HEK293 (cell line): Measurements from ENCODE around the gene SHISA9.

Experiments
- CTCF ChIA-PET: fragments of 350-600 bp; formaldehyde crosslinking; extraction: SDS; loops from one replicate; lab custom pipeline; 2021; ENCODE audit warnings: antibody characterized with exemption; lab: Yijun Ruan, JAX
- POLR2A ChIA-PET: fragments of 300-600 bp; formaldehyde crosslinking; extraction: SDS; loops from one replicate; lab custom pipeline; 2020; ENCODE audit warnings: antibody characterized with exemption, inconsistent platforms; lab: Yijun Ruan, JAX
- H3K27ac ChIP-seq: fragments of 200-500 bp; sonication (Bioruptor generic); 2 replicates; pipeline ENCODE4 v1.5.1; 2014; ENCODE audit warnings: low read depth, low read length, control low read depth, inconsistent platforms; ENCODE audit errors: extremely low read depth
- H3K36me3 ChIP-seq, 2 experiments: fragments of 200-500 bp in 1 of 2; sonication (Bioruptor generic) in 1 of 2; 1 replicate in 1 of 2; 2 replicates in 1 of 2; pipeline ENCODE4 v1.5.1; 2014 to 2017; ENCODE audit warnings: inconsistent platforms in 2 of 2, low read length in 2 of 2; ENCODE audit not compliant: control insufficient read depth in 2 of 2, insufficient read depth in 1 of 2
- H3K4me1 ChIP-seq: fragments of 200-500 bp; sonication (Bioruptor generic); 2 replicates; pipeline ENCODE4 v1.5.1; 2014; ENCODE audit warnings: mild to moderate bottlenecking, low read length, inconsistent platforms; ENCODE audit not compliant: control insufficient read depth, insufficient read depth
- H3K4me3 ChIP-seq: 2 replicates; pipeline ENCODE4 v1.5.1; 2011; ENCODE audit warnings: low read depth, mild to moderate bottlenecking, control low read depth, low read length, moderate library complexity
- H3K9me3 ChIP-seq: fragments of 200-500 bp; sonication (Bioruptor generic); 2 replicates; pipeline ENCODE4 v1.5.1; 2014; ENCODE audit warnings: low read depth, low read length, inconsistent platforms; ENCODE audit not compliant: control insufficient read depth, insufficient read depth
- GLI2 ChIP-seq: fragments of 450-650 bp; formaldehyde crosslinking; IDR thresholded peaks from 2 replicates; pipeline ENCODE4; 2017; ENCODE audit warnings: missing biosample characterization, missing genetic modification characterization, low read depth, borderline replicate concordance
- PRDM10 ChIP-seq: fragments of 450-650 bp; formaldehyde crosslinking; IDR thresholded peaks from 2 replicates; pipeline ENCODE4 v1.5.1; 2016; ENCODE audit warnings: missing biosample characterization, missing genetic modification characterization
- ZBTB26 ChIP-seq: fragments of 450-650 bp; formaldehyde crosslinking; optimal IDR thresholded peaks from 2 replicates; pipeline ENCODE3; 2016; ENCODE audit warnings: missing biosample characterization, mild to moderate bottlenecking, missing genetic modification characterization
- ZBTB48 ChIP-seq: fragments of 450-650 bp; formaldehyde crosslinking; IDR thresholded peaks from 2 replicates; pipeline ENCODE4 v1.5.1; 2016; ENCODE audit warnings: missing biosample characterization, missing genetic modification characterization
- ZIC2 ChIP-seq: fragments of 450-650 bp; formaldehyde crosslinking; IDR thresholded peaks from 2 replicates; pipeline ENCODE4 v1.5.1; 2016; ENCODE audit warnings: missing biosample characterization, missing genetic modification characterization
- ZNF239 ChIP-seq: fragments of 450-650 bp; formaldehyde crosslinking; IDR thresholded peaks from 2 replicates; pipeline ENCODE4 v1.5.1; 2016; ENCODE audit warnings: missing biosample characterization, missing genetic modification characterization
- ZNF398 ChIP-seq: fragments of 450-650 bp; formaldehyde crosslinking; IDR thresholded peaks from 2 replicates; pipeline ENCODE4 v1.5.1; 2017; ENCODE audit warnings: missing biosample characterization, missing genetic modification characterization
- ZNF624 ChIP-seq: fragments of 450-650 bp; formaldehyde crosslinking; IDR thresholded peaks from 2 replicates; pipeline ENCODE4 v1.5.1; 2017; ENCODE audit warnings: missing biosample characterization, missing genetic modification characterization

SHISA9 gene

DNA sequence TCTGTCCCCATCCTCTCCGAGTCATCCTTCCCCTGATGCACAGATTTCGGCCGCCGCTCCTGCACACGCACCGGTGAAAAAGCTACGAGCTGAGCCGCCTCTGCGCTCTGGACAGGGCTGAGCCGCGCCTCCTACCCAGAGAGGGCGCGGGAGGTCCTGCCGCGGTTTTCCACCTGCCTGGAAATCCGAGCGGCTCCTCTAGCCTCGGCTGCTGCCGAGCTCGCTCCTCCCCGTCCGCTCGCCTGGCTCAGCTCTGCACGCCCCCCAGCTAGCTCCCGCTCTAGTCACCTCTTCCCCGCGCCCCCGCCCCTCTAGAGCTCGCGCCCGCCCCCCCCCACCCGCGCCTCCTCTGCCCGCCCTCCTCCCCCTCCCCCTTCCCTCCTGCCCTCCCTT lies 198 bp upstream of the SHISA9 start:
- ChIA-PET POLR2A (no interaction called here), CTCF (no interaction called here)
- H3K27ac ChIP-seq, result no peak overlapping the region
- no peaks in the 10 kb centered on the region for H3K36me3 ChIP-seq
- H3K4me3 ChIP-seq, result peak overlapping the region; percentile 24; the same call in 1 of the 2 replicates
- TF ChIP-seq ZBTB48 (tag by site-specific recombination) (no peak), ZBTB26 (tag by site-specific recombination) (peak; percentile 24)
- no peaks in the 10 kb centered on the region for H3K9me3 ChIP-seq
- no peaks in the 10 kb centered on the region for H3K4me1 ChIP-seq

DNA sequence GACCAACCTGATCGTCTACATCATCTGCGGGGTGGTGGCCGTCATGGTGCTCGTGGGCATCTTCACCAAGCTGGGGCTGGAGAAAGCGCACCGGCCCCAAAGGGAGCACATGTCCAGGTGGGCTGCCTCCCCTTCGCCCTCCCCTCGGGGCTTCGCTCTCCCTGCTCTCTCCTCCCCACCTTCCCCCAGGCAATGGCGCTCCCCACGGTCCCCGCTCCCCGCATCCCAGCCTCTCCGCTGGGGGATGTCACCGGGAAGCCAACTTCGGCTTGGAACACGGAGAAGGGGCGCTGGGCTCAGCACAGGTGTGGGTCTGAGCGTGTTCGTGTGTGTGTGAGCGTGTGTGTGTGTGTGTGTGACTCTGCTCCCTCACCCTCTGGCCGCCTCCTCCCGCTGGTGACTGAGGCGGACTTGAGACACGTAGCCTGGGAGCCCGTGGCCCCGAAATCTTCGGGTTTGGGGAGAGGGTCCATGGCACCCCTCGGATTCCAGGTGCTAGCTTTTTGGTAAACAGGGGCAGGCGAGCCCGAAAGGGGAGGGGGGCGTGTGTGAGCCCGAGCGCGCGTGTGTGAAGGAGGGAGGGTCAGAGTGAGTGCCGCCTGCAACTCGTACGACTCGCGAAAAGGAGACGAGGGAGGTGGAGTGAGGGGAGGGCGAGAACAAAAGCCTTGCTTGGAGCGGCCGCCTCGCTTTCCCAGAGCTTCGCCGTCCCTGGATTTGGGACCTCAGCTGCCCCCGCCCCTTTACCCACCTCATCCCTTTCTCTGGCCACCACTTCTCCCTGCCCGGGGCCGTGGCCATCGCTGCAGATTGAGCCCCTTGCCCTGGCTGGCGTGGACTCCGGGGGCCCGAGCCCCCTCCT lies 1.3 kb downstream of the SHISA9 start:
- Histone ChIP-seq H3K9me3 (no peaks in the 10 kb centered on the region), H3K27ac (no peak overlapping the region), H3K4me1 (no peaks in the 10 kb centered on the region), H3K36me3 (no peaks in the 10 kb centered on the region), H3K4me3 (peak overlapping the region; percentile 26)
- ChIA-PET CTCF (interaction anchor here (0.6 kb wide), 1 partner anchor 318 kb away, joined by 4 read pairs; no protein-coding TSS in a partner anchor), POLR2A (no interaction called here)
- TF ChIP-seq ZIC2 (tag by site-specific recombination), result 0 out of 2 replicates have a peak, but pooled peaks have one; percentile 14
- TF ChIP-seq GLI2 (tag by site-specific recombination), result no peak
- TF ChIP-seq ZNF398 (tag by site-specific recombination), result peak; percentile 48; the same call in 1 of the 2 replicates

DNA sequence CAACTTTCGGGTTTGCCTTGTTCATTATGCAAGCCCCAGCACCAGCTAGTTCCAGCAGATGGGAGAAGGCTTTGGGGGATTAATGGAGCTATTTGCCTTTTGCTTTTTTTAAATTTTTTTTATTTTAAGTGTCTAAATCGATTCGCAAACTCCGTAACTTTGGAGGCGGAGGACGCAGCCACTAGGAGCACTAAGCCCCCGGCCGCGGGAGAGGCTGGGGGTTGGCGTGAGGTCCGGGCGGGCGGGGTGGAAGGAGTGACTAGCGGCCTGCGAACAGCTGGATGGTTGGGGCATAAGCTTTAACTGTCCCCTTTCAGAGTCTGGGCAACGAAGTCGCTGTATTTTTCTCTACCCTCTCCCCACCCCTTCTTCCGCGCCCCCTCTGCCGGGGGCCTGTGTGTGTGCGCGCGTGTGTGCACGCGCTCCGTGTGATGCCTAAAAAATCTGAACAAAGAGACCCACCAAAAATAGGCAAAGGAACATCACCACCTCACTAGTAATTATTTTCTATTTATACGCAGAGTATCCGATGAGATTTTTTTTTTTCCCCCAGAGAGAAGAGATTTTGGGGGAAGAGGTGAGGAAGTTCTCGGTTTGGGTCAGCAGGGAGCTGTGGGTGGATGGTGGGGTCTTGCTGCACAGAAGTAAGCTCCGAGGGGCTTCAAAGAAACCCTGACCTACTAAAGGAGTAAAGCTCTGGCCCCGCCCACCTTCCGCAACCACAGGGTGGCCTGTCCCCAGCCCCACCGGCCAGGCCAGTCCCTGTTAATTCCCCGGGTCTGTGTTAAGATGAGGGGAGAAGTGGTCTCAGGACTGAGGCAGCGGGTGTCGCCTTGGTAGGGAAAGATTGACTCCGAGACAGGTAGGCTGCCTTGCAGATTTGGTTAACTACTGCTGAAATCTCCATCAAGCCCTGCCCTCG lies 2.3 kb downstream of the SHISA9 start:
- no peaks in the 10 kb centered on the region for H3K4me1 ChIP-seq
- CTCF ChIA-PET, result interaction anchor here (0.6 kb wide), 2 partner anchors 319 to 869 kb away, joined by 3 to 4 read pairs; no protein-coding TSS in a partner anchor
- TF ChIP-seq ZNF624 (tag by site-specific recombination) (no peak), ZNF239 (tag by site-specific recombination) (no peak), PRDM10 (no peak), ZBTB48 (tag by site-specific recombination) (no peak)
- TF ChIP-seq, all 188 proteins: peak for 0
- no peaks in the 10 kb centered on the region for H3K9me3 ChIP-seq
- no peaks in the 10 kb centered on the region for H3K36me3 ChIP-seq
- POLR2A ChIA-PET, result interaction anchor here (0.5 kb wide), 1 partner anchor 256 kb away, joined by 3 read pairs; no protein-coding TSS in a partner anchor
- peak overlapping the region; percentile 26 for H3K4me3 ChIP-seq
- no peak overlapping the region for H3K27ac ChIP-seq
